ENCODE measurements around the gene ATL1.
"Not testable (repeated sequence)": the region's sequence is repeated elsewhere in the genome, so short reads cannot be mapped to it uniquely, and the experiment has no call there.

Gene ATL1

GRCh38 chr14:50534997-50535396 lies 24.9 kb upstream of the ATL1 start:
- no peak for DNase-seq (ENCODE audit: low spot score)

- DNase-seq (ENCODE audit: low spot score) = not testable (repeated sequence)
Observed at GRCh38 chr14:50538034-50538433, 21.9 kb upstream of the ATL1 start.

- no peak for DNase-seq (ENCODE audit: low spot score)
Observed at GRCh38 chr14:50539051-50539450, 20.9 kb upstream of the ATL1 start.

- no peak for DNase-seq (ENCODE audit: low spot score)
Observed at GRCh38 chr14:50541159-50541567, 18.8 kb upstream of the ATL1 start.

- DNase-seq (ENCODE audit: low spot score) = peak; percentile 65
Observed at GRCh38 chr14:50542941-50543418, 17.0 kb upstream of the ATL1 start.

GRCh38 chr14:50544911-50545310 lies 15.0 kb upstream of the ATL1 start:
- DNase-seq (ENCODE audit: low spot score) = no peak

- peak; percentile 11 for DNase-seq (ENCODE audit: low spot score)
Observed at GRCh38 chr14:50545618-50546017, 14.3 kb upstream of the ATL1 start.

GRCh38 chr14:50550294-50550693 lies 9.7 kb upstream of the ATL1 start:
- DNase-seq (ENCODE audit: low spot score) = no peak

GRCh38 chr14:50551877-50552276 lies 8.1 kb upstream of the ATL1 start:
- no peak for DNase-seq (ENCODE audit: low spot score)

- not testable (repeated sequence) for DNase-seq (ENCODE audit: low spot score)
Observed at GRCh38 chr14:50552796-50553195, 7.1 kb upstream of the ATL1 start.

- DNase-seq (ENCODE audit: low spot score) = peak; percentile 59
Observed at GRCh38 chr14:50560931-50561285, 963 bp downstream of the ATL1 start.

GRCh38 chr14:50562841-50563240 lies 2.9 kb downstream of the ATL1 start:
- DNase-seq (ENCODE audit: low spot score) = no peak

GRCh38 chr14:50569714-50570274 lies 9.8 kb downstream of the ATL1 start:
- DNase-seq (ENCODE audit: low spot score) = no peak

- peak; percentile 15 for DNase-seq (ENCODE audit: low spot score)
Observed at GRCh38 chr14:50573862-50574261, 13.9 kb downstream of the ATL1 start.

- no peak for DNase-seq (ENCODE audit: low spot score)
Observed at GRCh38 chr14:50575769-50576168, 15.8 kb downstream of the ATL1 start.

- no peak for DNase-seq (ENCODE audit: low spot score)
Observed at GRCh38 chr14:50577982-50578381, 18.0 kb downstream of the ATL1 start.

- no peak for DNase-seq (ENCODE audit: low spot score)
Observed at GRCh38 chr14:50578433-50578832, 18.5 kb downstream of the ATL1 start.

- DNase-seq (ENCODE audit: low spot score) = no peak
Observed at GRCh38 chr14:50590464-50590863, 30.5 kb downstream of the ATL1 start.

- DNase-seq (ENCODE audit: low spot score) = no peak
Observed at GRCh38 chr14:50594577-50595316, 34.8 kb downstream of the ATL1 start.

- DNase-seq (ENCODE audit: low spot score) = no peak
Observed at GRCh38 chr14:50598765-50599164, 38.8 kb downstream of the ATL1 start.

- peak; percentile 82 for DNase-seq (ENCODE audit: low spot score)
Observed at GRCh38 chr14:50599700-50600444, 39.9 kb downstream of the ATL1 start.

- DNase-seq (ENCODE audit: low spot score) = peak; percentile 38
Observed at GRCh38 chr14:50600849-50601248, 40.9 kb downstream of the ATL1 start.

GRCh38 chr14:50601394-50601793 lies 41.4 kb downstream of the ATL1 start:
- peak; percentile 56 for DNase-seq (ENCODE audit: low spot score)
